OCI-LY1 (cell line): ENCODE measurements around the gene SCLT1.

ENCODE experiments used
- CTCF ChIP-seq: fragments of 200-600 bp; sonication (generic), shearing (Covaris generic); IDR thresholded peaks from 2 replicates; pipeline ENCODE4 v1.5.1; 2017; ENCODE audit warnings: mild to moderate bottlenecking, antibody characterized with exemption, low read length, moderate library complexity, mixed read lengths
- EZH2 ChIP-seq: fragments of 200-600 bp; sonication (generic), shearing (Covaris generic); IDR thresholded peaks from 2 replicates; pipeline ENCODE4 v1.8.0; 2017; ENCODE audit warnings: borderline replicate concordance, mixed run types, mild to moderate bottlenecking, antibody characterized with exemption, low read length, moderate library complexity, mixed read lengths

GRCh38 chr4:129085472-129085871, 7.9 kb downstream of the SCLT1 start:
- TF ChIP-seq EZH2 (no peak), CTCF (no peak)
